Duodenal mucosa (tissue), 2 donors: Measurements from ENCODE around the gene HAUS3.
"Not testable (repeated sequence)": the region's sequence is repeated elsewhere in the genome, so short reads cannot be mapped to it uniquely, and the experiment has no call there.

Experiments used
- H3K27ac ChIP-seq: one replicate; pipeline ENCODE4 v1.7.0; 2013; ENCODE audit warnings: low read depth, low read length
- H3K27me3 ChIP-seq, 2 donors: one replicate each; pipeline ENCODE4 v1.7.0; 2013; ENCODE audit warnings: low read length in 2 of 2, control low read depth in 1 of 2; ENCODE audit not compliant: insufficient read depth in 2 of 2, control insufficient read depth in 1 of 2
- H3K36me3 ChIP-seq, 2 donors: one replicate each; pipeline ENCODE4 v1.7.0; 2013; ENCODE audit warnings: low read length in 2 of 2, control low read depth in 1 of 2; ENCODE audit not compliant: insufficient read depth in 2 of 2, control insufficient read depth in 1 of 2
- H3K4me1 ChIP-seq, 2 donors: one replicate each; pipeline ENCODE4 v1.7.0; 2013; ENCODE audit warnings: low read length in 2 of 2, control low read depth in 1 of 2; ENCODE audit not compliant: insufficient read depth in 2 of 2, control insufficient read depth in 1 of 2
- H3K4me3 ChIP-seq, 2 donors: one replicate each; pipeline ENCODE4 v1.7.0; 2013; ENCODE audit warnings: low read length in 2 of 2, low read depth in 1 of 2
- H3K9ac ChIP-seq, 2 donors: one replicate each; pipeline ENCODE4 v1.7.0; 2013; ENCODE audit warnings: low read length in 2 of 2, low read depth in 1 of 2
- H3K9me3 ChIP-seq, 2 donors: one replicate each; pipeline ENCODE4 v1.7.0; 2013; ENCODE audit warnings: low read length in 2 of 2, control low read depth in 1 of 2; ENCODE audit not compliant: control insufficient read depth in 1 of 2

The HAUS3 gene

DNA sequence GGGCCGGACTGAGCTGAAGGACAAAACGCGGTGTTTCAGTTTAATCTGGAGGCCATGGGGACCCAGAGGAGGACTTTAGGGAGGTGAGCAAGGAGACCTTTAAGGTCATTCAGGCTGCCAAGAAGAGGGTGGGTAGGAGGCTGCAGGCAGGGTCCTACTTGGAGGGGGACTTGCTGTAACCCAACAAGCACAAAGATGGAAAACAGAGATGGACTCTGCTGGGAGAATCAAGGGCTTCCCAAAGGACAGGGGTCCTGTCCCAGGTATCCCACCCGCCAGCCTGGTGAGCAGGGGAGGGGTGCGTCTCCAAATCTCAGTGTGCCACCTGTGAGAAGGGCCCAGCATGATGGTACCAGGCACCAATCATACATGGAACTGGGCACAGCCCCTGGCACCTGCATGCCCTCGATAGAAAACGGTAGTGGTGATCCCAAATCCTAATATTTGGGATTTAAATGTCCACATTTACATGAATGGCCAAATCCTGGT is 3.9 kb upstream of the HAUS3 start:
- no peak overlapping the region for H3K27ac ChIP-seq
- no peak overlapping the region for H3K4me3 ChIP-seq
- peaks cover 10 to 28% of the 10 kb centered on the region in 2 donors for H3K36me3 ChIP-seq
- H3K27me3 ChIP-seq = no peaks in the 10 kb centered on the region
- H3K9me3 ChIP-seq = no peaks in the 10 kb centered on the region
- H3K4me1 ChIP-seq = peaks cover 17 to 24% of the 10 kb centered on the region in 2 donors
- H3K9ac ChIP-seq = no peak overlapping the region

DNA sequence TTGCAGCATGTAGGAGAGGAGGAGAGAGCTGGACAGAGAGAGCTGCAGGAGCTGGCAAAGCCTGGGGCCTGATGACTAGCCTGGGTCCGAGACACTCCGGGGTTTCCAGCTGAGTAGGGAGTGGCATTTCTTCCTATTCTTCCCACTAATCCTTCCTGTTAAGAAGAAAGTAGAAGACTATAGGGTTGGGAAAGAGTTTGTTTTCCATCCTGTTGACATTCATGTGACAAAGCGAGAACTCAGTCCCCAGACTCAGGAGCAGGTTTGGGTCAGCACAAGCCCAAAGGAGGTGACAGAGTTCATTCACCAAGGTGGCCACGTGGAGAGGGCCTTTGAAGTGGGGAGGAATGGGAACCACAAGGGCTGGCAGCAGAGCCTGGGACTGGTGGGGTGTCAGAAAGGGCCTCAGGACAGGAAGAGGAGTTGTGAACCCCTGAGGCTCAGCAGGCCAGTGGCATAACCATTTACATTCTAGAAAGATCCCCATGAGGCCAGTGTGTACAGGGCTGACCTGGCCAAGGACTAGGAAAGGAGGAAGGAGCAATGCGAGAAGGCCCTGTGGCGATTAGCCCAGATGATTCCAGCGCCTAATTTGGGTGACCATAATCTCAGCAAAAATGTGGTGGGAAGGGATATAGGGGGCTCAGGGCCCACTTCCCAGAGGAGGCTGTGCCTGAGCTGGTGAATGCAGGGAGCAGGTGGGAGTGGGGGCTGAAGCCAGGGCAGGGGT is 3.3 kb upstream of the HAUS3 start:
- Histone ChIP-seq H3K9ac (no peak overlapping the region), H3K4me1 (peaks cover 23 to 30% of the 10 kb centered on the region in 2 donors), H3K36me3 (peaks cover 6 to 22% of the 10 kb centered on the region in 2 donors)

DNA sequence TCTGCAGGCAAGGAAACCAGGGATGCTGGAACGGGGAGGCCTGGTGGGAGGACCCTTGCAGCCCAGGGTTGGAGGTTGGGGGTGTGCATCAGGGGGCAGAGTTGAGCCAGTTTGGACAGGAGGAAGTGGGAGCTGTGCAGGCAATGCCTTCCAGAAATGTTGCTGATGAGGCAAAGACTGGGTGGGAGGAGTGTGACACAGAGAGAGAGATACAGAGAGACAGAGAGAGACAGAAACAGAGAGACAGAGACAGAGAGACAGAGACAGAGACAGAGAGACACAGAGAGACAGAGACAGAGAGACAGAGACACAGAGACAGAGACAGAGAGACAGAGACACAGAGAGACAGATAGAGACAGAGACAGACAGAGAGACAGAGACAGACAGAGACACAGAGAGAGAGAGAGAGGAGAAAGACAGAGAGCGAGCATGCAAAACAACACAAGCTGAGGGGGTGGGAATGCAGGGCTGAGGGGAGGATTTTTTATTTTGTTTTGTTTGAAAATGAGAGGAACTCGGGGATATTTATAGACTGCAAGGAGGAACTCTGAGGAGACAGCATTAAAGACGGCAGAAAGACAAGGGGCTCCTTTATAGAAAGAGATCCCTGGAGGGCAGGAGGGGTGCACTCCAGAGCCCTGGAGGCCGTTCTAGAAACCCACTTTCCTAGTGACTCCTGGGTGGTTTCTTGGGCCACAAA is 1.9 kb upstream of the HAUS3 start:
- Histone ChIP-seq H3K9ac (peak overlapping the region in 1 of 2 donors; percentile 25), H3K36me3 (peaks cover 6 to 8% of the 10 kb centered on the region in 2 donors), H3K9me3 (no peaks in the 10 kb centered on the region), H3K4me3 (no peak overlapping the region), H3K27ac (no peak overlapping the region), H3K4me1 (peaks cover 35 to 43% of the 10 kb centered on the region in 2 donors), H3K27me3 (no peaks in the 10 kb centered on the region)

More for the DNA sequence above, 3.3 kb upstream of the HAUS3 start:
- H3K9me3 ChIP-seq = no peaks in the 10 kb centered on the region
- H3K4me3 ChIP-seq = no peak overlapping the region
- no peak overlapping the region for H3K27ac ChIP-seq
- H3K27me3 ChIP-seq = no peaks in the 10 kb centered on the region

DNA sequence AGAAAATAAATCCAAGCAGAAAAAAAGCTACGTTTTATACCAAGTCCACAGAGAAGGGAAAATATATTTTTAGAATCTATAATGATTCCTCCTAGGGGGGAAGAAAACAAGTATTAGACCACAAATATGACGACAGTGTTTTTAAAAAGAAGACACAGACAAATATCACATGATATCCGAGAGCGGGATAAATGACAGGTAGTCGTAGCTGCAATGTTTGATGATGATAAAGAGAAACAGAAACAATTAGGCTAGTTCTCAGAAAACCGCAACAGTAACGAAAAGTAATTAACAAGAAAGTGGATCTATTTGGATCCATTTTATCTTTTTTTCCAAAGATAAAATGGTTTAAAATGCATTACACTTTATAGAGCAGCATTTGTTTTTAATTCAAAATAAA is 918 bp downstream of the HAUS3 start:
- Histone ChIP-seq H3K27me3 (no peaks in the 10 kb centered on the region), H3K9me3 (no peaks in the 10 kb centered on the region), H3K9ac (peak overlapping the region; percentile 81 to 95), H3K4me1 (peaks cover 35 to 43% of the 10 kb centered on the region in 2 donors), H3K36me3 (peaks cover 0 to 10% of the 10 kb centered on the region in 2 donors), H3K27ac (peak overlapping the region; percentile 60), H3K4me3 (peak overlapping the region; percentile 90 to 96)

DNA sequence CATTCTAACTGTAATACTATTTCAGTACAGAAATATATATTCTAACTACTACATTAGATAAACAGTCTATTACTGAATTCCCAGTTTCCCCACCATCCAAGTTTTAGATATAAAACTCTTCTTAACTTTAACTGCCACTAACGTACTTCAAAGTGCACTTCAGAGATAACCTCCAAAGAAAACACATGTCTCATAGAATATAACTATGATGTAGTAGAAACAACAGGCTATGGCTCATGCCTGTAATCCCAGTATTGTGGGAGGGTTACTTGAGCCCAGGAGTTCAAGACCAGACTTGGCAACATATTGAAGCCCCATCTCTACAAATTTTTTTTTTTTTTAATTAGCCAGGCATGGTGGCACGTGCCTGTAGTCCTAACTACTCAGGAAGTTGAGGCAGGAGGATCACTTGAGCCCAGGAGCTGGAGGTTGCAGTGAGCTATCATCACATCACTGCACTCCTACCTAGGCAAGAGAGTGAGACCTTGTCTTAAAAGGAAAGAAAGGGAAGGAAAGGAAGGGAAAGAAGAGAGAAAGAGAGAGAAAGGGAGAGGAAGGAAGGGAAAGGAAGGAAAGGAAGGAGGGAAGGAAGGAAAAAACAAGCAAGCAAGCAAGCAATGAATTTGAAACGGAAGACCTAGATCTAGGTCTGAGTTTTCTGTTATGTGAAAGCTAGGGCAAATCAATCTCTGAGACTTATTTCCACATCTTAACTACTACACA is 4.8 kb downstream of the HAUS3 start:
- H3K9me3 ChIP-seq = no peaks in the 10 kb centered on the region
- H3K36me3 ChIP-seq = peaks cover 8 to 16% of the 10 kb centered on the region in 2 donors
- H3K4me3 ChIP-seq = no peak overlapping the region
- no peak overlapping the region for H3K9ac ChIP-seq
- H3K27me3 ChIP-seq = no peaks in the 10 kb centered on the region
- no peak overlapping the region for H3K27ac ChIP-seq
- peaks cover 21 to 24% of the 10 kb centered on the region in 2 donors for H3K4me1 ChIP-seq

DNA sequence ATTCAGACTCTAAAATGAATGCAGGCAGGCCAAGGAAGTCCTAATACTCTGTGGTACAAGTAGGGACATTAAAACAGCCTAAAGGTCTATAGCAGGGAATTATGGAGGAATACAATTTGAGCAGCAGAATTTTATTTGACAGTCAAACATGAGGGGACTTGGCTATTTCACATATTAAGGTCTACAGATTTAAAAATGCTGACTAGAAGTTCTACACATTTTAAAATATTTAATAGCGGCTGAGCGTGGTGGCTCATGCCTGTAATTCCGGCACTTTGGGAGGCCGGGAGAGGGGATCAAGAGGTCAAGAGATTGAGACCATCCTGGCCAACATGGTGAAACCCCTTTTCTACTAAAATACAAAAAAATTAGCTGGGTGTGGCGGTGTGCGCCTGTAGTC is 10.8 kb downstream of the HAUS3 start:
- Histone ChIP-seq H3K9me3 (no peaks in the 10 kb centered on the region), H3K4me1 (no peaks in the 10 kb centered on the region), H3K4me3 (no peak overlapping the region), H3K27ac (no peak overlapping the region), H3K36me3 (peaks cover 8 to 14% of the 10 kb centered on the region in 2 donors), H3K27me3 (no peaks in the 10 kb centered on the region), H3K9ac (no peak overlapping the region)

DNA sequence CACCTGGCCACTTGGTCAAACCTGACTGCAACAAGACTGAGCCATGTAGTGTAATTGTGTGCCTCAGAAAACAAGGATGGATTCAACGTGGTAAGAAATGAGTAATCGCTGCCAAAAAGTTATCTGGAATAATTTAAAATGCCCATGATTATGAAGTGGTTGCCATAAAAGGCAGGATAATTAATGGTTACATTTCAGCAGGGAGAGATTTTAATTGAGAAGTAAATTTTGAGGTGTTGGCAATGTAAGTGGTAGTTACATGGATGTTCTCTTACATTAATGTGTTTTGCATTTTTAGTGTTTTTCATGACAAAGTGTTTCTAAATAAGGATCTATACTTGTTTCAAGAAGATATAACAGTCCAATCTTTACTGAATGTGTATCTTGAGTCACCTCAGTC is 15.7 kb downstream of the HAUS3 start:
- H3K27ac ChIP-seq = no peak overlapping the region
- H3K36me3 ChIP-seq = peaks cover 0 to 16% of the 10 kb centered on the region in 2 donors
- no peaks in the 10 kb centered on the region for H3K27me3 ChIP-seq
- H3K9me3 ChIP-seq = no peaks in the 10 kb centered on the region
- H3K4me3 ChIP-seq = no peak overlapping the region
- H3K9ac ChIP-seq = no peak overlapping the region
- no peaks in the 10 kb centered on the region for H3K4me1 ChIP-seq

DNA sequence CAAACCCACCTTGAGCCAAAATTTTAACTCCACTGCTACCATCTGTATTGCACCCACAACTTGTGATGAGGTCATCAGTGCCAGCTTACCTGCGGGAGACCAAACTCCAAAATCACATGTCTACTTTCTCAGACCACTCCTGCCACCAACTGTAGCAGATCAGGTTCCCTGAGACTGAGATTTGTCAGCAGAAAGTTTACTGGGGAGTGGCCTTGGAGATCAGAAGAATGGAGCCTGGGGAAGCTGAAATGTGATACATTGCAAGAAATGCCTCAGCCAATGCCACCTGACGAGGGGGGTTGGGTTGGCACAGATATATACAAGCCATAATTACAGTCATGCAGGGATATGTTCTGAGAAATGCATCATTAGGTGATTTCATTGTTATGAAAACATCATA is 19.1 kb downstream of the HAUS3 start:
- H3K9me3 ChIP-seq = no peaks in the 10 kb centered on the region
- peaks cover 0 to 12% of the 10 kb centered on the region in 2 donors for H3K36me3 ChIP-seq
- no peaks in the 10 kb centered on the region for H3K27me3 ChIP-seq
- no peak overlapping the region for H3K27ac ChIP-seq
- no peaks in the 10 kb centered on the region for H3K4me1 ChIP-seq
- no peak overlapping the region for H3K9ac ChIP-seq
- no peak overlapping the region for H3K4me3 ChIP-seq

DNA sequence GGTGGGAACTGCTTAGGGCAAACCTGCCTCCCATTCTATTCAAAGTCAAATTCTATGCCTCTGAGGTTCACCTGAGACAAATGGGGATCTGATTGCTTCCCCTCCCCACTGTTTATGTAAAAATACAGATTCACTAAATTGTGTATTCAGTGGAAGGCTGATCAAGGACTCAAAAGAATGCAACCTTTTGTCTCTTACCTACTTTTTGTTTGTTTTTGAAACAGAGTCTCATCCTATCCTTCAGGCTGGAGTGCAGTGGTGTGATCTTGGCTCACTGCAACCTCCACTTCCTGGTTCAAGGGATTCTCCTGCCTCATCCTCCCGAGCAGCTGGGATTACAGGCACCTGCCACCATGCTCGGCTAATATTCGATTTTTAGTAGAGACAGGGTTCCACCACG is 20.5 kb downstream of the HAUS3 start:
- H3K27ac ChIP-seq, H3K4me1 ChIP-seq, H3K9ac ChIP-seq, H3K4me3 ChIP-seq, H3K36me3 ChIP-seq, H3K9me3 ChIP-seq, H3K27me3 ChIP-seq: not testable (repeated sequence)
